CD4-positive, alpha-beta T cell treated with Interleukin-4 for 4 hours (primary cell): ENCODE measurements around the gene SEPTIN5.
A peak's percentile ranks its signal among the peaks of the same experiment; 100 is the strongest.
"Not testable (repeated sequence)": the region's sequence is repeated elsewhere in the genome, so short reads cannot be mapped to it uniquely, and the experiment has no call there.

Source experiments
- DNase-seq: peaks from one replicate; pipeline ENCODE4 v3.0.0-alpha.2; 2020

SEPTIN5 gene

DNA sequence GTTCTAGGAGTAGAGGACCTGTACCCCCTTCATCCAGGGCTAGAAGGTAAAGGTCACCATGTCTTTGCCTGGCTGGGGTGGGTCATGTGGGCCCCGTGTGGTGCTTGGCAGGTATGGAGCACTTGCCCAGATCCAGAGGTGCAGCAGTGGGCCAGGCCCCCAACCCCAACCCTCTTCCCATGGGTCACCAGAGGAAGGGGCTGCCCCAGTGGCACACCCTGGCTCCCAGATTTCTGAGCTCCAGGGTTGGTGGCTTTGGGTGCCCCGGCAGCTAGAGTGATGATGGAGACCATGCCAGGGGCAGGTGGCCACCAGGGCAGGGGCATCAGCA lies 6.7 kb downstream of the SEPTIN5 start:
- DNase-seq, result no peak

DNA sequence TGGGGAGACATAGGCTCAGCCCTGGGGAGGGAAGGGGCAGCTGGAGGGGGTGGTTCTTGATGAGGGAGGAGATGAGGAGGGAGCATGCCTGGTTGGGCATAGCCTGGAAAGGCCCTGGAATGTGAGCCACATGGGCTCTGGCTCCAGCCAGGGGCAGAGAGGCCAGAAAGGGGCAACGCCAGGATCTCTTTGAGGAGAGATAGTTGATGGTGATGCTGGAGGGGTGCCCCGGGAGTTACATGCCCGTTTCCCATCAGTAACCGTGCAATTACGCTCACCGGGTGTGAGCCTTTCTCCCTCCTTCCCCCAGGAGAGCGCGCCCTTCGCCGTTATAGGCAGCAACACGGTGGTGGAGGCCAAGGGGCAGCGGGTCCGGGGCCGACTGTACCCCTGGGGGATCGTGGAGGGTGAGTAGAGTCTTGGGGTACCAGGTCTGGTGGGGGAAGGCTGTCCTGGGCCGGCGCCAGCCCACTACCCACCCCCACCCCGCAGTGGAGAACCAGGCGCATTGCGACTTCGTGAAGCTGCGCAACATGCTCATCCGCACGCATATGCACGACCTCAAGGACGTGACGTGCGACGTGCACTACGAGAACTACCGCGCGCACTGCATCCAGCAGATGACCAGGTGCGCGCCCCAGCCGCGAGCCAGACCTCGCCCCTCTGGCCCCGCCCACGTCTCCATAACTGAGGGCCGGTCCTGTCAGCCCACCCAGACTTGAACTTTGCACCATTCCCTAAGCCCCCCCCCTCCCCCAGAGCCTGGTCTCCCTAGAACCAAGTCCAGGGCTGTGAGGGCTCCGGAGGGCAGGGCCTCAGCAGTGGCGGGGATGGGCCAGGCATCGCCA lies 7.3 kb downstream of the SEPTIN5 start:
- DNase-seq, result no peak

DNA sequence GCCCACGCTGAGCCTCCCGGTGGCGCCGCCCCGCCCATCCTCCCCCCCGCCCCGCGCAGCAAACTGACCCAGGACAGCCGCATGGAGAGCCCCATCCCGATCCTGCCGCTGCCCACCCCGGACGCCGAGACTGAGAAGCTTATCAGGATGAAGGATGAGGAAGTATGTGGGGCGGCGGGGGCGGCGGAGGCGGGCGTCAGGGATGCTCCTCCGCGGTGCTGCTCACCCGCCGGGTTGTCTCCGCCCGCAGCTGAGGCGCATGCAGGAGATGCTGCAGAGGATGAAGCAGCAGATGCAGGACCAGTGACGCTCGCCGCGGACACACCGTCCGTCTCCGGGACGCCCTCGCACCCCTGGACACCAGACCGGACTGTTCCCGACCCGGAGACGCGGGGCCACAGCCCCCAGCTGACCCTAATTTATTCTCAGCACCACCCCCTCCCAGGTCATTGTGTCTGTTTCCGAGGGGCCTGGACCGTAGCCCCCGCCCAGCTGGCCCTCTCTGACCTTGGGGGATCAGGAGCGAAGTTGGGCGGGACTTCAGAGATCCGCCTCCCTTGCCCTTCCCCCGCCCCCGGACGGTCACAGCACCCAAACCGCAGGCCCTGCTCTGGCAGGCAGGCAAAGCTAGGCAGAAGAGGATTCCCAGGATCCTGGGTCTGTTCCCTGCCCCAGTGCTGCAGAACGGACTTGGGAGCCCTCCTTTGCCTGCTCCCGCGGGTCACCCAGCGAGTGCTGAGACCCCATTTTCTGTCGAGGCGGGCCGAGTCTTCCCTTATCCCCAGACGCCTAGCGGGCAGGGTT lies 8.1 kb downstream of the SEPTIN5 start:
- no peak for DNase-seq

DNA sequence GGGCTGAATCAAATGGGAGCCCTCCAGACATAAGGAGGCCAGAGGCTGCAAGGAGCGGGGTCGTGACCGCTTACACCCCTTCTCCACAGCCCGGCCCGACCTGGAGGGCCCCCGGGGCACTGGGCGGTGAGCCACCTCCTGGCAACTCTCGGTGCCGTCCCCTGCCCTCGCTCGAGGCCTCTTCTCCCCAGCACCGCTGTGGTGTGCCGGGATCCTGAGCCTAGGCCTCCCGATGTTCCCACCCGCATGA lies 8.6 kb downstream of the SEPTIN5 start:
- DNase-seq, result no peak

DNA sequence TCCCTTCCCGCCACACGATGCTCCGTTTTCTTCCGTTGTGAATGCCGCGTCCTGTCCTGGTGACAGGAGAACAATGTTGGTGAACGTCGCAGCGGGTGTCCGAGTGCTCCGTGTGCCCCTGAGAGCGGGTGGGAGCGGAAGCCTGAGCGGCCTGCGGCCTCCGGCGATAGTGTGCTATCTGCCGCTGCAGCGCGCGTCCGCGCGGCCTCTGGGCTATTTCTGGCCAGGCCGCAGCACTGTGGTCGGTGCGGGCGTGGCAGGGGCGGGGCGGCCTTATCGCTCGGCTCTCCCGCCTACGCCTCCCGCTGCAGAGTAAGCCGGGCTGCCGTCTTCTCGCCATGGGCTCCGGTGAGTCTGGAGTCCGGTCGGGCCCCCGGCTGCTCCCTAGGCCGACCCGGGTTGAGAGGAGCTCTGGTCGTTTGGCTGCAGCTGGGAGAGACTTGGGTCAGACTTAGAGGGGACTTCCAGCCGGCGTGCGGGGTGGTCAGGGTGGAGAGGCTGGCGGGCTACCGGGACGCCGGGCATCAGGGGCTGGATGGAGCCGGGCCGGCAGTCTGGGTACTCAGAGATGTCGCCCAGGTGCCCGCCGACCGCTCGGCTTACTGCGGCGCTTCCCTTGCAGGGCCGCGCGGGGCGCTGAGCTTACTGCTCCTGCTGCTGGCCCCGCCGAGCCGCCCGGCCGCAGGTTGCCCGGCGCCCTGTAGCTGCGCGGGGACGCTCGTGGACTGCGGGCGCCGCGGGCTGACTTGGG lies 9.1 kb downstream of the SEPTIN5 start, which contains the start of gene GP1BB:
GP1BB (plus strand) TSS at position 308 of the 751 bp plus-strand sequence; CDS start at position 339, 31 bp downstream.
- no peak for DNase-seq

DNA sequence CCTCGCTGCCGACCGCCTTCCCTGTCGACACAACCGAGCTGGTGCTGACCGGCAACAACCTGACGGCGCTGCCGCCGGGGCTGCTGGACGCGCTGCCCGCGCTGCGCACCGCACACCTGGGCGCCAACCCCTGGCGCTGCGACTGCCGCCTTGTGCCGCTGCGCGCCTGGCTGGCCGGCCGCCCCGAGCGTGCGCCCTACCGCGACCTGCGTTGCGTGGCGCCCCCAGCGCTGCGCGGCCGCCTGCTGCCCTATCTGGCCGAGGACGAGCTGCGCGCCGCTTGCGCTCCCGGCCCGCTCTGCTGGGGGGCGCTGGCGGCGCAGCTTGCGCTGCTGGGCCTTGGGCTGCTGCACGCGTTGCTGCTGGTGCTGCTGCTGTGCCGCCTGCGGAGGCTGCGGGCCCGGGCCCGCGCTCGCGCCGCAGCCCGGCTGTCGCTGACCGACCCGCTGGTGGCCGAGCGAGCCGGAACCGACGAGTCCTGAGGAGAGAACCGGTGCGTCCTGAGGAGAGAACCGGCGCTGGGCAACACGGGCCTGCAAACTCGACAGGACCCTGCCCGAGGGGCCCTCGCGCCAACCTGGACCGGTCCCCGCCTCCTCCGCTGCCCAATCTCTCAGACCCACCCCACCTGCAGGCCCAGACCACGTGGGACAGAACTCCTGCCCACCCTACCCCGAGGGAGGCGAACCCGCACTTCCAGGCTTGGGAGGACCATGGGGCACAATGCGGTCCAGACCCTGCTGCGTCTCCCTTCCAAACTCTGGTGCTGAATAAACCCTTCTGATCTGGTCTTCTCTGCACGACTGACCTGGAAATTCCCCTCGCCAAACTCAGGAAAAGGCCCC lies 9.9 kb downstream of the SEPTIN5 start:
- no peak for DNase-seq

DNA sequence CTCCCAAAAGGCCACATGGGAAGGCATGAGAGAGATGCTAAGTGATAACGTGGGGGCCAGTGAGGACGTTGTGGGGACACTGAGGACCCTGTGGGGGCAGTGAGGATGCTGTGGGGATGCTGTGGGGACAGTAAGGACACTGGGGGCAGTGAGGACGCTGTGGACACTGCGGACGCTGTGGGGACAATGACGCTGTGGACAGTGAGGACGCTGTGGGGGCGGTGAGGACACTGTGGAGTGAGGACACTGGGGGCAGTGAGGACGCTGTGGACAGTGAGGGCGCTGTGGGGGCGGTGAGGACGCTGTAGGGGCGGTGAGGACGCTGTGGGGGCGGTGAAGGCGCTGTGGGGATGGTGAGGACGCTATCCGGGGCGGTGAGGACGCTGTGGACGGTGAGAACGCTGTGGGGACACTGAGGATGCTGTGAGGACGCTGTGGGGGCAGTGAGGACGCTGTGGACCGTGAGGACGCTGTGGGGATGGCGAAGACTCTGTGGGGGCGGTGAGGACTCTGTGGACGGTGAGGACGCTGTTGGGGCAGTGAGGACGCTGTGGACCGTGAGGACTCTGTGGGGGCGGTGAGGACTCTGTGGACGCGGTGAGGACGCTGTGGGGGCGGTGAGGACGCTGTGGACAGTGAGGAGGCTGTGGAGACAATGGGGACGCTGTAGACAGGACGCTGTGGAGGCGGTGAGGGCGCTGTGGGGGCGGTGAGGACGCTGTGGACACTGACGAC lies 10.8 kb downstream of the SEPTIN5 start:
- no peak for DNase-seq

DNA sequence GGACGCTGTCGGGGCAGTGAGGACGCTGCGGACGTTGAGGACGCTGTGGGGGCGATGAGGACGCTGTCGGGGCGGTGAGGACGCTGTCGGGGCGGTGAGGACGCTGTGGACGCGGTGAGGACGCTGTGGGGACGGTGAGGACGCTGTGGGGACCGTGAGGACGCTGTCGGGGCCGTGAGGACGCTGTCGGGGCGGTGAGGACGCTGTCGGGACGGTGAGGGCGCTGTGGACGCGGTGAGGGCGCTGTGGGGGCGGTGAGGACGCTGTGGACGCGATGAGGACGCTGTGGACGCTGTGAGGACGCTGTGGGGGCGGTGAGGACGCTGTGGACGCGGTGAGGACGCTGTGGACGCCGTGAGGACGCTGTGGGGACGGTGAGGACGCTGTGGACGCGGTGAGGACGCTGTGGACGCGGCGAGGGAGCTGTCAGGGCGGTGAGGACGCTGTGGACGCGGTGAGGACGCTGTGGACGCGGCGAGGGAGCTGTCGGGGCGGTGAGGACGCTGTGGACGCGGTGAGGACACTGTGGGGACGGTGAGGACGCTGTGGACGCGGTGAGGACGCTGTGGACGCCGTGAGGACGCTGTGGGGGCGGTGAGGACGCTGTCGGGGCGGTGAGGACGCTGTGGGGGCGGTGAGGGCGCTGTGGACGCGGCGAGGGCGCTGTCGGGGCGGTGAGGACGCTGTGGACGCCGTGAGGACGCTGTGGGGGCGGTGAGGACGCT lies 11.9 kb downstream of the SEPTIN5 start:
- not testable (repeated sequence) for DNase-seq

DNA sequence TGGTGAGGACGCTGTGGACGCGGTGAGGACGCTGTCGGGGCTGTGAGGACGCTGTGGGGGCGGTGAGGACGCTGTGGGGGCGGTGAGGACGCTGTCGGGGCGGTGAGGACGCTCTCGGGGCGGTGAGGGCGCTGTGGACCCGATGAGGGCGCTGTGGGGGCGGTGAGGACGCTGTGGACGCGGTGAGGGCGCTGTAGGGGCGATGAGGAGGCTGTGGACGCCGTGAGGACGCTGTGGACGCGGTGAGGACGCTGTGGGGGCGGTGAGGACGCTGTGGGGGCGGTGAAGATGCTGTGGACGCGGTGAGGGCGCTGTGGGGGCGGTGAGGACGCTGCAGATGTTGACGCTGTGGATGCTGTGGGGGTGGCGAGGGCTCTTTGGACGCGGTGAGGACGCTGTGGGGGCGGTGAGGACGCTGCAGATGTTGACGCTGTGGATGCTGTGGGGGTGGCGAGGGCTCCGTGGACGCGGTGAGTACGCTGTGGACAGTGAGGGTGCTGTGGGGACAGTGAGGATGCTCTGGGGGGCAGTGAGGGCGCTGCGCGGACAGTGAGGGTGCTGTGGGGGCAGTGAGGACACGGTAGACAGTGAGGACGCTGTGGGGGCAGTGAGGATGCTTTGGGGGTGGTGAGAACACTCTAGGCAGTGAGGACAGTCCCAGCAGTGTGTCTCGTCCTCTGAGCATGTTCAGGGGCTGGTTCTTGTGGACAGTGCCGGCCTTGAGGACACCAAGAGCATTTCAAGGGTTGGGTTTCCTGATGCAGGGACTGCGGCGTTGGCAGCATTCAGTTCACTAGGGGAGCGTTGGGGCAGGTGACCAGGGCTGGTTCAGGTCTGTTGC lies 13.2 kb downstream of the SEPTIN5 start:
- DNase-seq, result no peak

DNA sequence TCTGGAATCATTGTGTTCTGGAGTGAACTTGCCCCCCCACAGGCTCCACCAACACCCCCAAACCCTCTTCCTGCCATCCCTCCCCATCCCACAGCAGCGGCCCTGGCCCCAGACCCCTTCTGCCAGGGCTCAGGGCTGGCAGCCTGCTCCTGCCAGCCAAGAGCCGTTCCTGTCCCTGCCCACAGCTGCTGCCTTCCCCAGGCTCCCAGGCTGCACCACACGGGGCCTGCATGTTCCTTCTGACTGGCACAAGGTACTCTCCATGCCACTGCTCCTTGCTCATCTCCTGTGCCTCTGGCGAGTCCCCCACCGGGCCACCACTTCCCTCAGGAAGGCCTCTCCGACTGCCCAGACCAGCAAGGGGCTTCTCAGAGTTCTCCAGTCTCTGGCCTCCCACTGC lies 14.0 kb downstream of the SEPTIN5 start:
- no peak for DNase-seq

DNA sequence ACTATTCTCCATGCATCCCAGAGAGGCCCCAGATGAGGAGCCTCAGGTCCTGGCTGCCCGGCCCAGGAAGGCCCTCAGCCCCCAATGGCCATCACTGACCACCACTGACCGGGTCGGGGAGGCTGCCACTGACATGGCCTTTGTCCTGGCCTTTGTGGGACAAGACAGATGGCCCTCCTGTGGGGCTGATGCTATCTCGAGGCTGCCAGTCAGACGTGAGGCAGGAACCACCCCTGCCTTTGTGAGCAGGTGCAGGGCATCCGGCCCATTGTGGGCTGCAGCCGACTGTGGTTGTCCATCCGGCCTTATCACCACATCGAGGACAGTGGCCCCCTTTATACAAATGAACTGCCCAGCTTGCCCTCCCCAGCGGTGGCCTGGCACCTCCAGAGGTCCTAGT lies 14.5 kb downstream of the SEPTIN5 start:
- no peak for DNase-seq

DNA sequence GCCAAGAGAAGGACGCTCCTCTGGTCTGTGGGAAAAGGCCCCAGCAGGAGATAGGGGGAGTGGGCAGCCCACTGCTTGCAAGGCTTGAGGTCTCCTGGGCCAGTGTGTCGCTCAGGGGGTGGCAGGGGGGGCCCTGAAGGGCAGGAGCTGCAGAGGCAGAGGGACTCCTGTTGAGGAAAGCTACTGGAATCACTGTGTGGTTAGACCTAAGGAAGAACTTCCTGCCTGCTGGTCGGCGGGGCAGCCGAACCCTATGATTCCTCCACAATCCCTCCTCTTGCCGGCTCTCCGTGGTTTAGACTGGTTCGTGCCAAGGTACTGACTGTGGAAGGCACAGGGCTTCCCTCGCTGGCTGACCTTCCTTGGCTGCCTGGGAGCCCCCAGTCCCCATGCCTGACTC lies 15.2 kb downstream of the SEPTIN5 start:
- no peak for DNase-seq

DNA sequence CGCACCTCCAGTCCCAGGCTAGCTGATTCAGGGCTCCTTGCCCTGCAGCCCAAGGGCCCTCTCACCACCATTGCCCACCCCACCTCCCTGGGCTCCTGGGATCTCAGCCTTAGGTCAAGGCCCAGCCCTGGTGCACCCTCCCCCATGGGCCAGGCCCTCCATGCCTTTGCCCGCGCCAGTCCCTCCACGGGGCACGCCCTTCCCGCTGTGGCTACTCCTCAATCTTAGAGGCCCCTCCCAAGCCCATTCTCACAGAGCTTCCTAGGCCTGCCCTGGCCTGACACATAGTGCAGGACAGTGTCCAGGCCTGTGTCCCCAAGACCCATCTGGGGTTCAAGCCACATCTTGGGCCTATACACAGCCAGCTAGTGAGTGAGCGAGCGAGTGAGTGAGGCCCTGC lies 15.9 kb downstream of the SEPTIN5 start:
- DNase-seq, result no peak

DNA sequence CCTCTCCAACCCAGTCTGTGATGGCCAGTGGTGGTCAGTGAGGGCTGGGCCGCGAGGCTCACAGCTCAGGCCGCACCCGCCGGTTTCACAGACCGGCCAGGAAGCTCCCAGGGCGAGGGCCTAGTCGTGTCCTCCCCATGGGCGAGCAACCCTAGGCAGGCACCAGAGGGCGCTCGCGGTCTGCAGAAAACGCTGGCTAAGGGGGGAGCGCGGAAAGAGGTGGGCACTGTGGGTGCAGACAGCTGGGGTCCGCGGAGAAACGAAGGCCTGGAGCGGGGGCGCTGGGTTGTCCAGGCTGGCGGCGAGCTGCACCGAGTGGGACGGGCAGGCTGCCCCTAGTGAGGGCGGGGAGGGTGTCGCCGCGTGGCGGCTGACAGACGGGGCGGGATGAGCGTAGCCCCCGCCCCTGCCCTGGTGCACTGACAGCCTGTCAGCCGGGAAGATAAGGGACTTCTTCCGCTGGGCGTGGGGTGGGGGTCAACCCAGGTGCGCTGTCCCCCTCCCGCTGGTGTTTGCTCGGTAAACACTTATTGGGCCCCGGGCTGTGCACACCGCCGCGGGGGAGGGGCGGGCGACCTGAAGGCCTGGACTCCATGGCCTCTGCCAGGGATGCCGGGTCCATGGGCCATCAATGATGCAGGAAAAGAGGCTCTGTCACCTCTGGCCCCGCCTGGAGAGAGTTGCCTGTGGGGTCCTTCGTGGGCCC lies 16.5 kb downstream of the SEPTIN5 start:
- peak; percentile 71 for DNase-seq

DNA sequence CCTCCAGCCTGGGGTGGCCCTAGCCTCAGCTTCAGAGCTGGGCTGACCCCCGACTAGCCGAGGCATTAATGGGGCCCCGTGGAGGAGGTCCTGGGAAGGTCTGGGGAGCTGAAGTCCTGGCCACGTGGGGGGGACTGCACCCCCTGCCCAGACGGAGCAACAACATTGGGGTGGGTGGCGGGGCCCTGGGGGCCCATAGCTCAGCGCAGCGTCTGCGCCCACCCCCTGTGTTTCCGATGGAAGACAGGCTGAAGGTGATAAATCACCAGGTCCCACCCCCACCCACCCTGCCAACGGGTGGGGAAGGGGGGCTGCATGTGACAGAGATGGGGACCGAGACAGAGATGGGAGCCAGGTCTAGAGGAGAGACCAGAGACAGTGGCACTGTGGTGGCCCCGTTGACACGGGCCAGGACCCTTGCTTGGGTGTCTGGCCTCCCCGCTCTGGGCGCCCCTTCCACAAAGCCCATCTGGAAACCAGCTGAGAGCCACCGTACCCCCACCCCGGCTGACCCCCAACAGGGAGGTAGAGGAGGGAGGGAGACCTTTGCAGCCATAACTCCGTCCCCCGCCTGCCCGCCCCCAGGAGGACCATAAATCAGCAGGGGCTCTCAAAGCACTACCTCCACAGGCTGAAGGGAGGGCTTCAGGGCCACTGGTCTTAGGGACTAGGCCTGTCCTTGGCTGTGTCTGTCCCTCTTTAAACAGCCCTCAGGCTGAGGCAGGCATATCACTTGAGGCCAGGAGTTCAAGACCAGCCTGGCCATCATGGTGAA lies 17.2 kb downstream of the SEPTIN5 start:
- DNase-seq, result no peak

DNA sequence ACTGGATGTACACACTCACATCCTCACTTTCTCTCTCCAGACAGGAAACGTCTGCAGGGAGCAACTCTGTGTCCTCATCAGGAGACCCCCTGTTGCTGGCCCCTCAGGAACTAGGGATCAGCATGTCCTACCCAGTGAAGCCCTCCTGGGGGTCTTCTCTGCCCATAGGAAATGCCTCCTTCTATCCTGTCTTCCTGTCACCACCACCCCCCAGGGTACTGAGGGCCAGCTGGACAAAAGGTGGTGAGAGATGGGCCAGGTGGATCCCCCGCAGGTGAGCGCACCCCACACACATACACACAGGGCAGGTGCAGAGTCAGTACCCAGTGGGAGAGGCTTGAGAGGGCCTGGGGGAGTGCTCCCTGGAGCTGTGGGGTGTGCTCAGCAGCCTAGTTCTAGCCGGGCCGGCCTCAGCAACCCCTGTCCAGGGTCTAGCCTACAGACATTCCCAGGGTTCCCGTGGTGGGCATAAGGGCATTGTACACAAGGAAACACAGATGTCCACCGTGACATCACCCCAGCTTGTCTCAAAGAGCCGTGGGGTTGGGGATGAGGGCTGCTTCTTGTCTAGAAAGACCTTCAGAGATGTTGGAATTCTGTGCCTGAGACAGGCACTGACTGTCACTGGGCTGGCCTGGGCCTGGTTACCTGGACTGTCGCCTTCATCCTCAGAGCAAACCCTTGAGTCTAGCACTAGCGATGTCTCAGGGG lies 18.3 kb downstream of the SEPTIN5 start:
- DNase-seq, result no peak

DNA sequence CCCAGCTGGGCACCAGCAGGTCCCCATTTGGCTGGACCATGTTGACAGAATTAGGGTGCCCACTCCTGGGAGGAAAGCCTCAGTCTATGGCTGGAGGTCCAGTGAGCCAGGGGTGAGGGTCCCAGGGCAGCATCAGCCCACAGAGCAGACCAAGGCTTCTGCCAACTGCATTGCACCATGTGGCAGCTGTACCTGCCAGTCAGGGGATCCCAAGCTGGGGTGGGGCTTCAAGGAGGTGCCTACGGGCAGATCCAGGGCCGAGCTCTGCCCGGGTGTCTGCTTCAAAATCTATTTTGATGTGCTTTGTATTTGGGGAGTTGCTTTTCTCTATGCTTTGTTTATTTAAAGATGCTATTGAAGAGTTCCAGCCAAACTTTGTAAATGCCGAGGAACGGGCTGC lies 19.5 kb downstream of the SEPTIN5 start:
- no peak for DNase-seq

DNA sequence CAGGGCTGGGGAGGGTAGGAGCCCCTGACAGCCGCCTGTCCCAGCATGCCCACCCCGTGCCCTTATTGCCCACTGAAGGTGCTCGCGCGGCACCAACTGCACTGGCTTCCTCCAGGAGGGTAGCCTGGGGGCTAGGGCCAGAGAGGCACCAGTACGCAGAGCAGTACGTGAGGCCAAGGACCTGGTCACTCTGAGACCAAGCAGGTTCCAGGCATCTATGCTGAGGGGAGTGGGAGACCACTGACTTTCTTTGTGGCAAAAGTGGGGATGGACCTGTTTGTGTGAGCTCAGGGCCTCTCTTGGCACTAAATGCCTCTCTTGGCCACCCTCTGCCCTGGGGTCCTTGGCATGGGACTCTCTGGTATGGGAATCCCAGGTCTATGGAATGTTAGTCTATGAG lies 19.9 kb downstream of the SEPTIN5 start:
- no peak for DNase-seq
